OCI-LY1 (cell line): ENCODE measurements around the gene FAM47E.

Source experiments
- H2AFZ ChIP-seq: fragments of 200-600 bp; sonication (generic), shearing (Covaris generic); 2 replicates; pipeline ENCODE4 v1.6.0; 2014; ENCODE audit warnings: antibody characterized with exemption, mild to moderate bottlenecking, low read length
- H3F3A ChIP-seq: fragments of 200-600 bp; sonication (generic), shearing (Covaris generic); 2 replicates; pipeline ENCODE4 v1.6.0; 2014; ENCODE audit warnings: mild to moderate bottlenecking, antibody characterized with exemption, low read length, moderate library complexity; ENCODE audit not compliant: insufficient read depth
- H3K27ac ChIP-seq: fragments of 200-600 bp; sonication (generic); 2 replicates; pipeline ENCODE4 v1.5.1; 2014; ENCODE audit warnings: low read length, mixed run types, mild to moderate bottlenecking, low read depth; ENCODE audit not compliant: poor library complexity, severe bottlenecking
- H3K27me3 ChIP-seq: fragments of 200-600 bp; sonication (generic); 2 replicates; pipeline ENCODE4 v1.6.0; 2014; ENCODE audit warnings: antibody characterized with exemption, mild to moderate bottlenecking, low read length, moderate library complexity; ENCODE audit not compliant: insufficient read depth
- H3K36me3 ChIP-seq: fragments of 200-600 bp; sonication (generic); 2 replicates; pipeline ENCODE4 v1.6.1; 2014; ENCODE audit warnings: mild to moderate bottlenecking, antibody characterized with exemption, low read length, moderate library complexity, mixed read lengths; ENCODE audit not compliant: insufficient read depth
- H3K4me1 ChIP-seq: fragments of 200-600 bp; sonication (generic); 2 replicates; pipeline ENCODE4 v1.5.1; 2014; ENCODE audit warnings: mild to moderate bottlenecking, low read length, moderate library complexity; ENCODE audit not compliant: insufficient read depth, severe bottlenecking
- H3K4me2 ChIP-seq: fragments of 200-600 bp; sonication (generic), shearing (Covaris generic); 2 replicates; pipeline ENCODE4 v1.6.1; 2014; ENCODE audit warnings: low read length
- H3K4me3 ChIP-seq: fragments of 200-600 bp; sonication (generic); 2 replicates; pipeline ENCODE4 v1.5.1; 2014; ENCODE audit warnings: low read length, low read depth, mild to moderate bottlenecking, mixed read lengths; ENCODE audit not compliant: poor library complexity, severe bottlenecking
- H3K79me2 ChIP-seq: fragments of 200-600 bp; shearing (Covaris generic); 2 replicates; pipeline ENCODE4 v1.6.1; 2016; ENCODE audit warnings: mixed run types, low read length, mixed read lengths; ENCODE audit not compliant: insufficient read depth
- H3K9ac ChIP-seq: fragments of 200-600 bp; sonication (generic), shearing (Covaris generic); 2 replicates; pipeline ENCODE4 v1.6.1; 2014; ENCODE audit warnings: mild to moderate bottlenecking, low read length, mixed read lengths
- H3K9me2 ChIP-seq: fragments of 200-600 bp; sonication (generic), shearing (Covaris generic); 2 replicates; pipeline ENCODE4 v1.6.1; 2014; ENCODE audit warnings: low read depth, mild to moderate bottlenecking, low read length, mixed read lengths
- H3K9me3 ChIP-seq: fragments of 200-600 bp; shearing (Covaris generic); 2 replicates; pipeline ENCODE4 v1.6.1; 2014; ENCODE audit warnings: low read length, mixed read lengths
- H4K20me1 ChIP-seq: fragments of 200-600 bp; sonication (generic), shearing (Covaris generic); 2 replicates; pipeline ENCODE4 v1.6.0; 2016; ENCODE audit warnings: mild to moderate bottlenecking, low read length; ENCODE audit not compliant: insufficient read depth
- EZH2 ChIP-seq: fragments of 200-600 bp; sonication (generic), shearing (Covaris generic); IDR thresholded peaks from 2 replicates; pipeline ENCODE4 v1.8.0; 2017; ENCODE audit warnings: borderline replicate concordance, mixed run types, mild to moderate bottlenecking, antibody characterized with exemption, low read length, moderate library complexity, mixed read lengths
- TF ChIP-seq, protein P1 (sequence below): fragments of 200-600 bp; sonication (generic), shearing (Covaris generic); IDR thresholded peaks from 2 replicates; pipeline ENCODE4 v1.5.1; 2017; ENCODE audit warnings: mild to moderate bottlenecking, antibody characterized with exemption, low read length, moderate library complexity, mixed read lengths

The FAM47E gene

DNA sequence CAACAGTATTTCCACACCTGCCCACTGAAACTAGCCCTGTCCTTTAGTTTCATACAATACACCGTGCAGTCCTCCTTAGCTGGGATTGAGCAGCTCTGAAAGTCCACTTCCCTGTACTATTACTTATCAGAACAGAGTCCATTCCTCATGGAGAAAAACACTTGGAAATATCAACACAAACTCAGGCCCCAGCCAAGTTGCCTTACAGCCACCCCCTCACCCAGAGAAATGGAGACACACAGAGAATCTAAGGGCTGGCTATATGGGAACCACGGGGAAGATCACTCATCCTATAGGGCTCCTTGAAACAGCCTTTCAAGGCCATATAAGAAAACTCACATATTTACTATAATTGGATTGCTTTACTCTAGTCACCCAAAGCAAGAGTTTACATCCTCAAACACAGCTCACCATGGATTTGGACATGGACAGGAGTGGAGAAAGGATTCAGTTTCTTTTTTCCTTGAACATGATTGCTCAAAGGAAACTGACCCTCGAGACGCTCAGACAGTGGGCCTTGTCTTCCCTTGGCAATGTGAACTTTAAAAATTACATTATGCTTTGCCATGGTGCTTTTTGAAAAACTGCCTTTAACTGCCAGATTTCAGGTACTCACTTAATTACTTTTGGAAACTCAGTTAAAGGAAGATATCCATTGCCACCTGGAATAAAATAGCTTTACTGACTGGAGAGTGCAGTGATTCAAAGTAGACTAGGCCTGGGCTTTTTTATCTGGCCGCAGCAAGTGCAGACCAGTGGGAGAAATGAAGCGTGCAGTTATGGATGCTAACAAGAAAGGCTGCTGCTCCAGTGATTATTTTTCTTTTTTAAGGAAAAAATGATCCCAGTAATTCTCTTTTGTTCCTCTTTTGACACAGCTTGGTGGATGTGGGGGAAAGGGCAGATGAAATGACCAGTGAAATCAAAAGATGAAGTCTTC is 39.5 kb upstream of the FAM47E start:
- no peaks in the 10 kb centered on the region for H3F3A ChIP-seq
- H3K9me3 ChIP-seq: no peaks in the 10 kb centered on the region
- no peaks in the 10 kb centered on the region for H3K36me3 ChIP-seq
- H3K4me3 ChIP-seq: peak overlapping the region; percentile 85
- peak overlapping the region; percentile 88 for H3K4me2 ChIP-seq
- no peaks in the 10 kb centered on the region for H3K9me2 ChIP-seq
- peaks cover 41% of the 10 kb centered on the region for H3K4me1 ChIP-seq
- H3K79me2 ChIP-seq: no peaks in the 10 kb centered on the region
- H3K27me3 ChIP-seq: no peaks in the 10 kb centered on the region
- no peak overlapping the region for H2AFZ ChIP-seq
- no peaks in the 10 kb centered on the region for H4K20me1 ChIP-seq
- no peak for TF ChIP-seq EZH2
- TF ChIP-seq, protein P1, sequence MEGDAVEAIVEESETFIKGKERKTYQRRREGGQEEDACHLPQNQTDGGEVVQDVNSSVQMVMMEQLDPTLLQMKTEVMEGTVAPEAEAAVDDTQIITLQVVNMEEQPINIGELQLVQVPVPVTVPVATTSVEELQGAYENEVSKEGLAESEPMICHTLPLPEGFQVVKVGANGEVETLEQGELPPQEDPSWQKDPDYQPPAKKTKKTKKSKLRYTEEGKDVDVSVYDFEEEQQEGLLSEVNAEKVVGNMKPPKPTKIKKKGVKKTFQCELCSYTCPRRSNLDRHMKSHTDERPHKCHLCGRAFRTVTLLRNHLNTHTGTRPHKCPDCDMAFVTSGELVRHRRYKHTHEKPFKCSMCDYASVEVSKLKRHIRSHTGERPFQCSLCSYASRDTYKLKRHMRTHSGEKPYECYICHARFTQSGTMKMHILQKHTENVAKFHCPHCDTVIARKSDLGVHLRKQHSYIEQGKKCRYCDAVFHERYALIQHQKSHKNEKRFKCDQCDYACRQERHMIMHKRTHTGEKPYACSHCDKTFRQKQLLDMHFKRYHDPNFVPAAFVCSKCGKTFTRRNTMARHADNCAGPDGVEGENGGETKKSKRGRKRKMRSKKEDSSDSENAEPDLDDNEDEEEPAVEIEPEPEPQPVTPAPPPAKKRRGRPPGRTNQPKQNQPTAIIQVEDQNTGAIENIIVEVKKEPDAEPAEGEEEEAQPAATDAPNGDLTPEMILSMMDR: no peak
- peak overlapping the region; percentile 78; the same call in 1 of the 2 replicates for H3K9ac ChIP-seq
- H3K27ac ChIP-seq: no peak overlapping the region

DNA sequence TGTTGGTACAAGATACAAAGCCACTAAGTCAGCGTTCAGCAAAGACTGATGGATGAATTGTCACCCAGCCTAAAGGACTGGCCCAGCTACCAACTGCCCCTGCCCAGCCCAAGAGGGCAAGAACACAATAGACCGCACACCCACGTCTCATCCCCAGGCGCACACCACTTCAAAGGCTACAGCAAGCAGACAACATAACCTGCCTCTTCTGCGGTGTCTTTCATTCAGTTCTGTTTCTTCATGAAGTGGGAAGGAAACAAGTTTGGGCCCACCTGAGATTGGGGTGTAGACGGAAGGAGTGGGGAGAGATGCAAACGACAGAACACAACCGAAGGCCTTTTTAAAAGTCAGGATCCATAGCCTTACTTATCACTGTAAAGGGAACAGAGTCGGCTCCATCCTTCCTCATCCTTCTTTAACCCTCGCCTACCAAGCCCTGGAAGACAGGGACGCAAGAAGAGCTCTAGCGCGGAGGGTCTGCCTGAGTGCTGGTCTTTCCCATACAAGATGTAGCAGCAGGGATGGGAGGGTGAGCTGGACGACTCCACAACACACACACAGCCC is 38.6 kb upstream of the FAM47E start:
- Histone ChIP-seq H2AFZ (no peak overlapping the region), H3K9ac (peak overlapping the region; percentile 78), H3K4me2 (peak overlapping the region; percentile 88), H3K36me3 (no peaks in the 10 kb centered on the region), H3K9me2 (no peaks in the 10 kb centered on the region), H3K4me3 (peak overlapping the region; percentile 85), H3K79me2 (no peaks in the 10 kb centered on the region), H3K27ac (peak overlapping the region; percentile 38), H4K20me1 (no peaks in the 10 kb centered on the region), H3K9me3 (no peaks in the 10 kb centered on the region), H3K27me3 (no peaks in the 10 kb centered on the region), H3F3A (no peaks in the 10 kb centered on the region), H3K4me1 (peaks cover 41% of the 10 kb centered on the region)
- TF ChIP-seq, protein P1: no peak
- TF ChIP-seq EZH2: no peak

DNA sequence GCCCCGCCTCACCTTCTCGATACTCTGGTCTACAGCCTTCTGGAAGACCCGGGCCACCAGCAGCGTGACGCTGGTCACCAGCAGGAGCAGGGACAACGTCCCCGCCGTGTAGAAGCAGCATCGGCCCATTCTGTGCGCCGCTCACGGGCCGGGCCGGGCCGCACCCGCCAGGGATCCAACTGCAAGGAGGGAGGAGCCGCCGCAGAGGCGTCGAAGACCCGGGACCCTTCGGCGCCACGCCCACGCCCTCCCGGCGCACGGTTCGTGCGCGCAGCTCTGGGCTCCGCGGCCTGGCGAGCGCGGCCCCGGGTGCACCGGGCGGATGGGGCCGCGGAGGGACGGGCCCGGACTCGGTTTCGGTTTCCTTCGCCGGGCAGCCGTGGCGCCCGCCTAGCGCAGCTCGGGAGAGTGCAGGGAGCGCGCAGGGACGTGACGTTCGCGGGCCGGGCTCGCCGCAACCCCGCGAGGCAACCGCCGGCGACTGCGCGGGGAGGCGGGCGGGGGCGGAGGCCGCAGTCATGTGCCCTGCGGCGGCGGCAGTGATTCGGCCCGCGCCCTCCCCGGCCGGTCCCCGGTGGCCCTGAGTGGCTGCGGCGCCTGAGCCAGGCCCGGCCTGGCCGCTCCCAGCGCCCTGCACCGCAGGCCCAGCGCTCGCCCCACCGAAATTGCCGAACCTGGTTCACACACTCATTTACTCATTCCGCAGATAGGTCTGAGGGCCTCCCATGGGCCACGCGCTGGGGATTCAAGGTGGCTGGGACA is 37.9 kb upstream of the FAM47E start, which contains the start of gene SCARB2:
Gene SCARB2, minus strand, starts transcription at position 410 of the 762 bp plus-strand sequence. Its CDS starts 281 bp downstream, at position 129.
- no peaks in the 10 kb centered on the region for H3K36me3 ChIP-seq
- no peaks in the 10 kb centered on the region for H4K20me1 ChIP-seq
- H3K4me3 ChIP-seq: peak within 1 kb of the TSS; percentile 85
- no peak for TF ChIP-seq EZH2
- TF ChIP-seq, protein P1: no peak
- peaks cover 41% of the 10 kb centered on the region for H3K4me1 ChIP-seq
- H3K9me2 ChIP-seq: no peaks in the 10 kb centered on the region
- peak within 1 kb of the TSS; percentile 78 for H3K9ac ChIP-seq
- no peaks in the 10 kb centered on the region for H3K27me3 ChIP-seq
- H3K4me2 ChIP-seq: peak within 1 kb of the TSS; percentile 88
- no peaks in the 10 kb centered on the region for H3F3A ChIP-seq
- H3K9me3 ChIP-seq: no peaks in the 10 kb centered on the region
- H3K27ac ChIP-seq: peak within 1 kb of the TSS; percentile 46
- H2AFZ ChIP-seq: peak within 1 kb of the TSS; percentile 61
- H3K79me2 ChIP-seq: no peaks in the 10 kb centered on the region
